Fibroblast of villous mesenchyme (primary cell): Measurements from ENCODE around the gene ALPI. TPM values are rescaled to one million over a fixed set of nuclear protein-coding genes. Genes with fewer than 3 reads are reported as not detected.

ENCODE experiments used
- DNase-seq: peaks from one replicate; pipeline ENCODE4 v3.0.0-alpha.2; 2010; ENCODE audit warnings: low read depth
- H3K4me3 ChIP-seq: 2 replicates; pipeline ENCODE4 v1.5.1; 2011; ENCODE audit warnings: low read depth, mild to moderate bottlenecking, low read length
- total RNA-seq: library from RNA; depleted of rRNA; stranded (reverse); fragments of >200 nt; gene quantifications from 2 replicates; pipeline ENCODE4 v1.2.3, GENCODE V29; 2012
- TF ChIP-seq, protein P1 (sequence below): IDR thresholded peaks from 2 replicates; pipeline ENCODE4 v1.5.1; 2012; ENCODE audit warnings: low read depth, mild to moderate bottlenecking, low read length; ENCODE audit not compliant: insufficient read depth

The ALPI gene
- total RNA-seq, 1 donor, result not detected

DNA sequence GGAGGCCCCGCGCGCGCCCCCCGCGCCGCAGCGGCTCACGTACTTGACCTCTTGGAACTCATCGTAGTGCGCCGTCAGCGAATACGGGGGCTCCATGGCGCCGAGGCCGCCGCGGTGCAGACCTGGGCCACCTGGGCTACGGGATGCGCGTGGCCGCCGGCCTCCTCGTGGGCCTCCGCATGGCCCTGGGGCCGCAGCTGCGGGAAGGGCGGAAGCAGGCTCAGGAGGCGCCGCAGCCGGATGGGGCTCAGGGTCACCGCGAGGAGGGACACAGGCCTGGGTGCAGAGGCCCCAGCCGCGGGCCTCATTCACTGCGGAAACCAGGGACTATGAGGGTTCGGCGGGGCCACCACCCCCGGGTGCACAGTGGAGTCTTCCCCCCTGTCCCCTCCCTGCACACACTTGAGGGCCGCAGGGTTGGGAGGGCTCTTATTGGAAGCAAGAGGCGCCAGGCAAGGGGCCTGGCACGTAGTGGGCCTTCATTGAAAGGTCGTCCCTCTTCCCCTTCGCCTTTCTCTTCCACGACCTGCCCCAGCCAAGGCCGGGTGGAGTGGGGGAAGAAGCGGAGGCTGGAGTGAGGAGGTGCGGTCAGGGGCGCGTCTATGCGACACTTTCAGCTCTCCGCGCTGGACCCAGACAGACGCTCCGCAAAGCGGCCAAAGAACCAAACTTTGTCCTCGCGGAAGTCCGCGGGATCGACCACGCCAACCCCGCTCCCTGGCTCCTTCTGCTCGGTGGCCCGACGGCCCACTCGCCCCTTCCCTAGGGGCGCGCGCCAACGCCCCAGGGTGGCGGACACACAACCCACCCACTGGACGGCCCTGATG, 30.8 kb downstream of the ALPI start:
- H3K4me3 ChIP-seq, result no peak overlapping the region
- TF ChIP-seq, protein P1, sequence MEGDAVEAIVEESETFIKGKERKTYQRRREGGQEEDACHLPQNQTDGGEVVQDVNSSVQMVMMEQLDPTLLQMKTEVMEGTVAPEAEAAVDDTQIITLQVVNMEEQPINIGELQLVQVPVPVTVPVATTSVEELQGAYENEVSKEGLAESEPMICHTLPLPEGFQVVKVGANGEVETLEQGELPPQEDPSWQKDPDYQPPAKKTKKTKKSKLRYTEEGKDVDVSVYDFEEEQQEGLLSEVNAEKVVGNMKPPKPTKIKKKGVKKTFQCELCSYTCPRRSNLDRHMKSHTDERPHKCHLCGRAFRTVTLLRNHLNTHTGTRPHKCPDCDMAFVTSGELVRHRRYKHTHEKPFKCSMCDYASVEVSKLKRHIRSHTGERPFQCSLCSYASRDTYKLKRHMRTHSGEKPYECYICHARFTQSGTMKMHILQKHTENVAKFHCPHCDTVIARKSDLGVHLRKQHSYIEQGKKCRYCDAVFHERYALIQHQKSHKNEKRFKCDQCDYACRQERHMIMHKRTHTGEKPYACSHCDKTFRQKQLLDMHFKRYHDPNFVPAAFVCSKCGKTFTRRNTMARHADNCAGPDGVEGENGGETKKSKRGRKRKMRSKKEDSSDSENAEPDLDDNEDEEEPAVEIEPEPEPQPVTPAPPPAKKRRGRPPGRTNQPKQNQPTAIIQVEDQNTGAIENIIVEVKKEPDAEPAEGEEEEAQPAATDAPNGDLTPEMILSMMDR, result no peak
- DNase-seq, result no peak

DNA sequence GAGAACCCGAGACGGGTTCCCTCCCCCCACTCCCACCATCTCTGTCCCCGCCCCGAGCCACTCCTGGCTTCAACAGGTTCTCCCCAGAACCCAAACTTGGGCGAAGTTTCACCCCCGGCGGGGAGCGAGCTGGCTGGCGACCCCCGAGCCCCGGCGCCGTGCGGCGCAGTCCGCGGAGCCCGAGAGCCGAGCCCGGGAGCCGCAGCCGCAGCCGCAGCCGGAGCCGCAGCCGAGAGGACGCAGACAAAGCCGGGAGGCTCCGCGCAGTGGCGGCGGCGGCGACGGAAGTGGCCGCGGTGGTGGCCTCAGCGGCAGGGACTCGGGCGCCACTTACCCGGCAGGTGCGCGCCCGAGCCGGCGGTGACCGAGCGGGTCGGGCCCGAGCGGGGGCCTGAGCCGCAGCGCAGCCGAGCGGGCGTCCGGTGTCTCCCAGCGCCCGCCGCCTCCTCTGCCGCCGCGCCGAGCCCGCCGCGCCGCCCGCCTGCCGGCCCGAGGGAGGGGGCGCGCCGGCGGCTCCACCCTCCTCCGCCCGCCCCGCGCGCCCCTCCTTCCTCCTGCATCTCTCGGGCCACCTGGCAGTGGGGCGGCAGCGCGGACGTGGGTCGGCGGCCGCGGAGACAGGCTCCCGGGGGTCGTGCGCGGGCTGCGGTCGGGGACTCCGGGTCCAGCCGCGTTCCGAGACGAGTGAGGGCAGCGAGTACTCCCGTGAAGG, 31.6 kb downstream of the ALPI start, which contains the start of gene ECEL1:
Gene ECEL1 (minus strand): TSS at position 450 of the 712 bp plus-strand sequence. CDS start 1,181 bp downstream, outside the sequence.
- no peak within 1 kb of the TSS for H3K4me3 ChIP-seq
- no peak for DNase-seq
- TF ChIP-seq, protein P1, result no peak

DNA sequence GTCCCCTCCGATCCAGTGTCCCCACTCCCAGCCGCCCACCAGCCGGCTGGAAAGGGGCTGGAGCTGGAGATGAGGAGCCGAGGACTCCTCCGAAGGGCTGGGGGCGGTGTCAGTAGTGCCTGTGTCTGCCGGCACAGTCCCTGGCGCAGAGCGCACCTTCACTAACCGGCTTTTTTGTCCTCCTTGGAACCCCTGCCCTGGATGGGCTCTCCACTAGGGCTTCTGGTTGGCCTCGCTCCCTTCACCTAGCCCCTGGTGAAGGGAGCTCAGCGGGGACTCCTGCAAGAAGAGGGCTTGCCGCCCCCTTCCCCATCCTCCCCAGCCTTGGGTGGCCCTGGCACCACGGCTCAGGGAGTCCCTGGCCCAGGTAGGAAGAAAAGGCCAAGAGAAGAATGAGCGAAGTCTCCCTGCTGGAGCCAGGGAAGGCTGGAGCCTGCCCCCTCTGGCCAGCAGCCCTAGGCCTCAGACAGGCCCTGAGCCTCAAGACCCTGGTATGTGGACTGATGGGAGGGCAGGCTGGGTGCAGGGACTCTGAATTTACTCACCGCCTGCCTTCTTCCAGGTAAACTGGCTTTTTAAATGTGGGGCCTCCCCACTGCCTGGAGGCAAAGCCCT, 32.3 kb downstream of the ALPI start:
- TF ChIP-seq, protein P1, result no peak
- DNase-seq, result no peak
- H3K4me3 ChIP-seq, result no peak overlapping the region

DNA sequence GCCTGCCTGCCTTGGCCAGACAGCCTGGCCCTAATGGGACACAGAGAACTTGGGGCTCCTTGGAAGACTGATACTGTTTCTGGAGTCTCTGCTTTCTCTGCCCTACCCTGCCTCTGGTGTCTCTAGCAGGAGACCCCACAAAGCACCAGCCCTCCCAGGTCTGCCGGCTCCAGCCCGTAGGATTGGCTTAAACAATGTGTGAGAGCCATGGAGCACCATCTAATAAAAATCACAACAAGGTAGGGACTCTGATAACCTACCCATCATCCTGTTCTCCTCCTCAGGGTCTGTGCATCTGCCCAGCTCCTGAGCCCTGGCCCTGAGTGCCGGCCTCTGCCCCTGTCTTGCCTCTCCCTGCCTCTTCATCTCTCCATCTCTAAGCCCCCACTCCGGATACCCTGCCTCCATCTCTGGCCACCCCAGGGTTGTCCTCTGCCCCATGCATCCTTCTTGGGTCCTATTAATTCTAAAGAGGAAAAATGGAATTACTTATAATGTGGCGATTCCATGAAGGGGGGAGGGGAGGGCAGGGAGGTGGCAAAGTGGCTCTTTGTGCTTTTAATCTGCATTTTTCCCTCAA, 32.9 kb downstream of the ALPI start:
- no peak for DNase-seq
- TF ChIP-seq, protein P1, result no peak
- H3K4me3 ChIP-seq, result no peak overlapping the region

DNA sequence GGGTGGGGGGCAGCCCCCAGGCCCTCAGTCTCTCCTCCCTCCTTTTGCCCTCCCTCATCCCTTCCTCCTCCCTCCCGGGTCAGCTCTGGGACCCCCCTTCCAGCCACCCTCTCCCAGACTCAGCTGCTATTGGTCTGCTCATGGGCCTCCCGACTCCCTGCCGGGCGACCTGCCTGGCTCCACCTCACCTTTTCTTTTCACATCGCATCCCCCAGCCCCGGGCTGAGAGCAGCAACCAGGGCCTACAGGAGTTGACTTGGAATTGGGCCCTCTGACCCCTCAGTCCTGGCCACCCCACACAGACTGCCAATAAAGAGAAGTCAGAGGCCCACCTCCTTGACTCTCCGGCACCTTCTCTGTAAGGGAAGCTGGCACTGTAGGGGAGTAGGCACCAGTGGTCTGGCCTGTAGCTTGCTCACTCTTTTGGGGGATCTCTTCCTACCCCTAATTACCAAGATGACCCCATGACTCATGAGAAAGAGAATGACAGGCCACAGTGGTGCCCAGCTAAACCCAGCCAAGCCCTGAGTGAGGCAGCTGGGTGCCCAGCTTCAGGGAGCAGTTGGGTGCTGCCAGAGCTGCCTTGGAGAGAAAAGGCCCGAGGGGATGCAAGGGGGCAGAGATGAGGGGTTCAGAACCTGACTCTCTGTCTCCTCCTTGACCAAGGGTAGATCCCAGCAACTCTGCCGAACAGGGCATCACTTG, 33.7 kb downstream of the ALPI start:
- H3K4me3 ChIP-seq, result no peak overlapping the region
- TF ChIP-seq, protein P1, result no peak
- no peak for DNase-seq
